NOMO-1 treated with DMSO at 0.1 percent for 48 hours (cell line): ENCODE data around the gene PLPP7.

ENCODE experiments used
- DNase-seq: peaks from one replicate; lab custom pipeline; 2025; ENCODE audit not compliant: unreplicated experiment; lab: John Stamatoyannopoulos, UW

PLPP7 gene

DNA sequence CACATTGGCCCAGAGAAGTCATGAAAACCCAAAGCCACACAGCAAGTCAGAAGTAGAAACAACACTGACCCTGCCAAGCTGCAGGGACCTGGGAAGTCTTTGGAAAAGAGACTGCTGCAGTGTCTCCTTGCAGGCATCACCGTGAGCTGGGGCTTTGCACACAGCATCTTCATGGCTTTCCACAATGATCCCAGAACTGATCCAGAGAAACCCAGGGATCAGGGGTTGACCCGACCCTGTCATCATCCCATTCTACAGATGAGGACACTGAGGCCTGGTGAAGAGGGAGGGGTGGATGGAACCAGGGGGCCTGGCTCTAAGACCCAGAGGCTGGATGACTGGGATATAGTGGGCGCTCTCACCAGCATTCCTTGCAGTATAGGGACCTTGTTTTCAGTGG, 8.9 kb upstream of the PLPP7 start:
- no peak for DNase-seq

DNA sequence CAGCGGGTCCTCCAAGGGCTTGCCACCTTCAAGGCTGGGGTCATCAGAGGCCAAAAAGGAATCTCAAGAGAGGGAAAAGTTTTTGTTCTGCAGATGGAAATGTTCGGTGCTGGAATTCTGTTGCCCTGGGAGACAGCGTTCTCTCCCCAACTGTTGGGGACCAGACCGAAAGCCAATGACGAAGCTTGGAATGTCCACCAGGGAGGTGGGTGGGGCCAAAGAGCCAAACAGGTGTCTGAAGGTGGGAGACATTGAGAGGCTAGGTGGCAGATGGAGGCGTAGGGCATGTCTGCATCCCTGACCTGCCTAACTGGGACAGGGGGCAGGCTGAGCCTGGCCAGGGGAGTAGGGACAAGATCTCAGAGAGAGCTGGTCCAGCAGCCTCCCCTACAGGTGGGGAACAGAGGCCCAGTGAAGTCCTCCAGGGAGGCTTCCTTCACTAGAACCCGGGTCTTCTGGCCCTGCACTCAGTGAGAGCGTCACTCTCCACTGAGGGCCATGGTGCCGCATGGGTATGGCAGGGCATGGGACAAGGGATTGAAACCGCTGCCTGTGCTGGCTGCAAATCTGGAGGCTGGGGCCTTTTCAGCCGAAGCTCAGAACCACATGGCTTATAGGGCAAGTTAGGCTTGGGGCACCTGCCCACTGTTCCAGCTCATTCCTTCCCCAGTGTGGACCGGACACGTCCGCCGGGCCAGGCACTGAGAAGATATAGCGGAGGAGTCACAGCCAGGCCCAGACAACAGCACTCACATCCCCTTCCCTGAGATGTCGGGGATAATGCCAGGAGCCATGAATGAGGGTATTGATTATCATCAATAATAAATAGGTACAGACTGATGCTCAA, 8.2 kb upstream of the PLPP7 start:
- no peak for DNase-seq

- DNase-seq = no peak
These were observed 7.3 kb upstream of the PLPP7 start for GRCh38 chr9:131282175-131282574.

DNA sequence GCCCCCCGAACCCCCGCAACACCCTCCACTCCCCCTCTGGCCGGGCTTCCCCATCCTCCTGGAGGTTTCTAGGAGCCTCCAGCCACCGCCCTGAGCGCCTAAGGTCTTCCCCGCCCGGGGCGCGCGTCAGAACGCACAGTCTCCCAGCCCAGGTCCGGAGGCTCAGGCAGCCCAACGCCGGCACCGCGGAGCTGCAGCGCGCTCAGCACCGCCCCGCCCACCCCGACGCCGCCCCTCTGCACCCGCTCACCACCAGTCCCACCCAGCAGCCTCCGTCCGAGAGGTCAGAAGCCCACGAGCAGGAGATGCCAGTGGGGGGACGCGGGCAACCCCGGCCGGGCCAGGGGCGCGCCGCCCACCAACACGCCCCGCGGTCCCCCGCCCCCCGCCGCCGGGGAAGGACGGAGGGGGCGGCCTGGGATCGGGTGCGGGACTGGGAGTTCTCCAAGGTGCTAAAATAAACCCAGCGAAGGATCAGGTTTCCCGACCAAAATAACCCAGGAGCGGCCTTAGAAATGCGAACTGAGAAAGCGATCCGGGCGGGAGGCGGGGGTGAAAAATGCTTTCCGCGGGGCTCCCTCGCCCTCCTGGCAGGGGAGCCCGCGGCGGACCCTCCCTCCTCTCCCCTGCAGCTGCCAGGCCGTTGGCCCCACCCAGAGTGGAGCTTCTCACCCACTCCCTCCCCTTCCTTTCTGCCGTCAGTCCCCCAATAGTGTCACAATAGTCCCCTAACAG, 6.7 kb upstream of the PLPP7 start:
- no peak for DNase-seq

DNA sequence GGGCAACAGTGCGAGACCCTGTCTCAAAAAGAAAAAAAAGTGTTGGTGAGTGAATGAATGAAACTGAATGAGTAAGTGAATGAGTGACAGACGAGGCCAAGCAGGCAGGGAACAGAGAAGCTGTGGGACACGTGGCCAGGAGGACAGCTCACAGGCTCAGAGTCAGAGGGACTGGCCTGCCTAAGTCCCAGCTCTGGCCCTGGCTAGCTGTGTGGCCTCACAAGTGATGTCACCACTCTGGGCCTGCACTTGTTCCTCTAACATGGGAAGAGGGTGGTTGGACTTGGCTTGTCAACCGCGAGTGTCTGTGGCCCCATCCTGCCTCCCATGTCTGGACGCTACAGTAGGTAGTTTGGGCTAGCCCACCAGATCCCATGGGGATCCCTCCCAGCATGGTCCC, 4.7 kb upstream of the PLPP7 start:
- DNase-seq = no peak

GRCh38 chr9:131287359-131287758, 2.2 kb upstream of the PLPP7 start:
- DNase-seq = no peak

- DNase-seq = no peak
These were observed 1.3 kb upstream of the PLPP7 start for GRCh38 chr9:131288217-131288616.

DNA sequence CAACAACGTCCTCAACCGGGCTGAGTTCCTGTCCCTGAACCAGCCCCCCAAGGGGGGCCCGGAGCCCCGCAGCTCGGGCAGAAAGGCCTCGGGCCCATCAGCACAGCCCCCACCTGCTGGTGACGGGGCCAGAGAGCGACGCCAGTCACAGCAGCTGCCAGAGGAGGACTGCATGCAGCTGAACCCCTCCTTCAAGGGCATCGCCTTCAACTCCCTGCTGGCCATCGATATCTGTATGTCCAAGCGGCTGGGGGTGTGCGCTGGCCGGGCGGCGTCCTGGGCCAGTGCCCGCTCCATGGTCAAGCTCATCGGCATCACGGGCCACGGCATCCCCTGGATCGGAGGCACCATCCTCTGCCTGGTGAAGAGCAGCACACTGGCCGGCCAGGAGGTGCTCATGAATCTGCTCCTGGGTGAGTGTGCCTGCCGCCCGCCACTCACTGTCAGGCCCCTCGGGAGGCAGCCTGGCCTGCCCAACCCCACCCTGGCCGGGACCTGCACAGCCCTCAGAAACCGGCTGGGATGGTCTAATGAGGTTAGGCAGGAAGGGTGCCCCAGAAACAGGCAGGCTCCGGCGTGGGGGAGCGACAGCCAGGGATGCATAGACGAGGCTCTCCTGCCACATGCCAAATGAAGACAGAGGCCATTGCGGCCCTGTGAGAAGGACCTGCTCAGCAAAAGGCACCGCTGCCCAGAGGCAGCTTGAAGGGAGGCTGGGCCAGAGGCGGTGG, 678 bp downstream of the PLPP7 start:
- DNase-seq = no peak

- DNase-seq = no peak
These were observed 1.3 kb downstream of the PLPP7 start for GRCh38 chr9:131290767-131291370.

- DNase-seq = no peak
These were observed 2.3 kb downstream of the PLPP7 start for GRCh38 chr9:131291795-131292315.

DNA sequence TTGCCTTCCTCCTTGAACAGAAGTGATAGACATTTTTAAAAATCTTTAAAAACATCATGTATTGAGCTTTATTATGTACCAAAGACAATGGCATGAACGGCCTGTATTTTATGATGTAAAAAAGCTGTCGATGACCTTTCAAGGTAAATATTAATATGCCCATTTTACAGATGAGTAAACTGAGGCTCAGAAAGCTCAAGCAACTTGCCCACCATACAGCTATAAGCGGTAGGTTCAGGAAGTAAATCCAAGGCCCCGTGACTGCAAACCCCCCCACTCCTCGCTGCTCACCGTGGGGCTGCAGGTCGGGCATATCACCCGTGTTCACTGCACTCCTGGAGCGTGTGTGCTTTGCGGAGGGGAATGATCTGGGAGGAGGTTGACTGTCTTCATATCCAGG, 3.4 kb downstream of the PLPP7 start:
- no peak for DNase-seq

- DNase-seq = no peak
These were observed 6.9 kb downstream of the PLPP7 start for GRCh38 chr9:131296460-131296859.

GRCh38 chr9:131296906-131297500, 7.5 kb downstream of the PLPP7 start:
- no peak for DNase-seq

- DNase-seq = no peak
These were observed 8.4 kb downstream of the PLPP7 start for GRCh38 chr9:131297903-131298302.

GRCh38 chr9:131298341-131298740, 8.8 kb downstream of the PLPP7 start:
- DNase-seq = no peak

DNA sequence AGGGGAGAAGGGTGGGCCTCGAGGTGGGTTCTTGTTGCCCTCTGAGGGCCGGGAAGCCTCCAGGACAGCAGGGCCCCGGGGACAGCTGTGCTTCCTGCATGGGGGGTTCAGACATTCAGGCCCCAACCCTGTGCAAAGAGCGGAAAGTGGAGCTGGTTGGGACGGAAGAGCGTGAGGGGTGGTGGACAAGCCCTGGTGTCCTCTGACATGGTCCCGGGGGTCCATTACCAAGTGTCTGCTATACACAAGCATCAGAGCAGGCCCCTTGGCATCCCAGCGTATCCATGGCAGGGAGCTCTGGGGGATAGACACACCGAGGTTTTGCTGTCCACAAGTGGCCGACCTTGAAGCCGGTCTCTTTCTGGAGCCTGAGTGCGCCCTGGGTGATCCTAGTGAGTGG, 9.3 kb downstream of the PLPP7 start:
- no peak for DNase-seq

GRCh38 chr9:131299346-131299960, 9.9 kb downstream of the PLPP7 start:
- DNase-seq = no peak

GRCh38 chr9:131299961-131300347, 10.4 kb downstream of the PLPP7 start:
- no peak for DNase-seq

DNA sequence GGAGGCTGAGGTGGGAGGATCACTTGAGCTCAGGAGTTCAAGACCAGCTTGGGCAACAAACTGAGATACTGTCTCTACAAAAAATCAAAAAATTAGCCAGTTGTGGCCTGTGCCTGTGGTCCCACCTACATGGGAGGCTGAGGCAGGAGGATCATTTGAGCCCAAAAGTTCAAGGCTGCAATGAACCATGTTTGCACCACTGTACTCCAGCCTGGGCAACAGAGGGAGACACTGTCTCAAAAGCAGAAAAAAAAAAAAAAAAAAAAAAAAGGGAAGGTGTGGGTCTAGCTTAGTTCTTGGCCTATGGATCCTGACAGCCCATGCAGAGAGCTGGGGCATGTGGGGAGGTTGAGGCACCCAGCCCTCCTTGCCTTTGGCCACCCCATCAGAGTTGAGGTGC, 10.9 kb downstream of the PLPP7 start:
- DNase-seq = no peak
